CD4-positive, alpha-beta T cell treated with Interleukin-2 at 100 ng/mL for 4 hours (primary cell): Measurements from ENCODE around the gene TLCD1.
A peak's percentile ranks its signal among the peaks of the same experiment; 100 is the strongest.

ENCODE experiments used
- DNase-seq: peaks from one replicate; pipeline ENCODE4 v3.0.0-alpha.2; 2020; ENCODE audit warnings: low spot score

The TLCD1 gene

DNA sequence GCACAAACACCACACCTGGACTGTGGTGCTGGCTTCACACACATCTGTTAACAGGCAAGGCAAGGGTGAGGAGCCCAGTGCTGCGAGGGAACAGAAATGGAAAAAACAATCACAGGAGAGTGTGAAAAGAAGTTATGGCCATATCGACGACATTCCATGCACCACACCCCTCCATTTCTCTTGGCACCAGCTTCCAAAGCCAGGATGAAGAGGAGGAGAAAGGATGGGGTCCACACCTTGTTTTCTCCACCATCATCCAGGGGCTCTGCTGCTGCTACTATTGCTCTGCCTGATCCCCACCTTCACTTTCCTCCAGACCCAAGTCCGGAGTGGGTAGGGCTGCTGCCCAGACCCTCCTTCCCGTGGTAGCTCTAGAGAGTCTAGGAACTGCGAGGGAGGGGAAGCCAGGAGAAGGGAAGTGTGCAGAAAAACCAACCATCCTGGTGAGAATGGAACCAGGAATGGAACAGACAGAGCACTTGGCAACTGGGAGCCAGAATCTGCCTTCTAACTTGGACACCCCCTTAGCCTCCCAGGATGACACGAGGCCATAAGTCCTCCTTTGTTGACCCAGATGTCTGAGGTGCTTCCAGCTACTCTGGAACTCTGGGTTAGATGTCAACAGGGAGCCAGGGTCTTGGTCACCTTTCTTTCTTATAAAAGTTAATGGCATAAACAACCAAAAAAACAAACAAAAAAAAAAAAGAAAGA lies 13.2 kb downstream of the TLCD1 start:
- DNase-seq, result no peak

GRCh38 chr17:28712032-28712704 lies 13.9 kb downstream of the TLCD1 start:
- peak; percentile 61 for DNase-seq

DNA sequence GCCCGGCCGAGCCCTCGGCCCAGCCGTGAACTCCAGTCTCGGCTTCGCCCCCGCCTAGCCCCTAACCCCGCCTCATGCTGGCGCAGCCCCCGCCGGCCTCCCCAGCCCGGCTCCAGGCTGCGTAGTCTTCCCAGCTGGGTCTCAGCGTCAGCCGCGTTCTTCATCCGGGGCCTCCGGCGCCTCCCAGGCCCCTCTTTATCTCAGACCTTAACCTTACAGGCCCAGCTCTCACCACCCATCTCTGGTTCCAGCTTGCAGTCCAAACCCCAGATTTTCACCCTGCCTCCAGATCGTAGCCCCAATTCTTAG lies 14.4 kb downstream of the TLCD1 start, which contains the start of gene PROCA1:
Gene PROCA1, minus strand, starts transcription at position 166 of the 309 bp plus-strand sequence. CDS start 228 bp downstream, outside the sequence.
- no peak for DNase-seq

DNA sequence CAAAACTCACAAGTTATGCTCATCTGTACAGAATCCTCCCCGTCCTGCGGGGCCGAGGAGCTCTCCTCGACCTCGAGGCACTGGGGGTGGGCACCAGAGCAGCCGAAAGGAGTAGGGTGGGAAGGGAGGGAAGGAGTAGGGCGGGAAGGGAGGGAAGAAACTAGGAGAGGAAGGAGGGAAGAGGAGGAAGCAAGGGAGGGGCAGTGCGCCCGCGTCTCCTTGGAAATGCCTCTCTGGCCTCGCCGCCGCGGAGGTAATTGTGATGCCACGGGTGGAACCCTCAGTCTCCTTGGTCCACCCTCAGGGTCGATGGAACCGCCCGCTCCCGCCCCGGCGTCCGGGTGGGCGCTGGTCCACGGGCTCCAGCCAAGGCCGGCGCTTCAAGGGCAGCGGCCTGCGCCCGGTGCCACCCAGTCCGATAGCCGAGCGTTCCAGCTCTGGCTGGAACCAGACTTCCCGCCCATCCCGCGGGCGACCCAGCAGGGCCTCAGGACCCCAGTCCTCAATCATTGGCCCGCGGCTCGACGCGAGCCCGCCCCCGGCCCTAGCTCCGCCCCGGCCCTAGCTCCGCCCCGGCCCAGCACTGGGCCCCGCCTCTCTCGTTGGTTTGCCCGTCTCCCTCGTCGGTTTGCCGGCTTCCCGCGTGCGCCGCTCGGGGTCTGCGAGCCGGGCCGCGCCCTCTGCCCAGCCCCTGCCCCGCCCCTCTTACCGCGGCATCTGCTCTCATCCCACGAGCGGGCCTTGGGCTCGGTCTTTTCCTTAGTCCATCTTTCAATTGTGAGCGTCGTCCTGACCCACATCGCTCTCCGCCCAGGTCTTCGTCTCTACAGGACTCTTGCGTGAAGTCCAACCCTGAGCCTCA lies 14.9 kb downstream of the TLCD1 start:
- DNase-seq, result peak; percentile 91

- no peak for DNase-seq
Measured at GRCh38 chr17:28707339-28707720, 18.7 kb downstream of the TLCD1 start.

- DNase-seq, result no peak
Measured at GRCh38 chr17:28706471-28707338, 19.3 kb downstream of the TLCD1 start.

DNA sequence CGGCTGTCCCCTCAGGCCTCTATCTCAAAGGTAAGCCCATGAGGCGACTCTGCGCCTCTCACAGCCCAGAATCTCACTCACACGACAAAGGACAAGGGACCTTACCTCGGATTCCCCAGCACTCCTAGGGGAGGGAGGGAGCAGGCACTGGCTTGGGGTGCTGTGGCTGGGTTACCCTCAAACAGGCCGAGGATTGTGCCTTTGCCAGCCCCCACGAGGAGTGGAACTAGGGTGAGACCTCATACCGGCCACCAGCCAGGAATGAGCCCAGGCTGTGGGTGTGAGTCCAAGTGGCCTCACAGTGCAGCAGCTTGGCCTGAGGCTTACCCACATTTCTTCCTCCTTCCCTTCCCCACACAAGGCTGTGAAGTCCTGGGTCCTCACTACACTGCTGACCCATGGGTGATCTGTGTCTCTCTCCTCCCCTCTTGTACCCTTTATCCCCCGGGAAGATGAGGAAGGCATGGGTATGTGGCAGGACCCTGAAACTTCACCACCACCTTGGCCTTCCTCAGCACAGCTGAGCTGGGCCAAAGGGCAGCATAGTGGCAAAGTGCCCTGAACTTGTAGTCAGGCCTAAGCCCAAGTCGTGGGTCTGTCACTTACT lies 20.2 kb downstream of the TLCD1 start:
- no peak for DNase-seq

- no peak for DNase-seq
Measured at GRCh38 chr17:28705074-28705659, 20.9 kb downstream of the TLCD1 start.

DNA sequence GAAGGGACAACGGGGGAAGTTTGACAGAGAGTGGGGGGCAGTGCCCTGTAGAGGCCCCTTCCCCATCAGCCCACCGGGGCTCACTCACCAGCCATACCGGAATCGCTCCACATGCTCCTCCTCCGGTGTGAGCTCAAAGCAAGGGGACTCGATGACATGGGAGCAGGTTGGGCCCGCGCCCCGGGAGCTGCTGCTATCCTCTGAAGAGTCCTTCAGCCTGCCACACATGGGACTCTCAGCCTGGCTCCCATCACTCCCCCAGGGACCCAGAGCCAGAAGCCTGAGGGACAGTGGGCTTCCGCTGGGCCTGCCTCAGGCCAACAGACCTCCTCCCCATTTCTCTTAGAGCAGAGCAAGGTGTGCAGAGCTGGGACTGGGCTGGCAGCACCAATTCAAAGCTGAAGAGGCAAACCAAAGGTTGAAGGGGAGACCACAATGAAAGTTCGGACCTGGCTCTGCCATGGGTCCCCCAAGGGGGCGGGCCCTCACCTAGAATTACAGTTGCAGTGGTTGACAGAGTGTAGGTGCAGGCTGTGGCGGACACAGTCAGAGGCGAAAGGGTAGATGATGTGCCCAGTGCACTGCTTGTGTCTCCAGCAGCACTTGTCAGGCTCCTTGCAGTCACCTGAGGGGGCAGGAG lies 21.7 kb downstream of the TLCD1 start:
- DNase-seq, result no peak

DNA sequence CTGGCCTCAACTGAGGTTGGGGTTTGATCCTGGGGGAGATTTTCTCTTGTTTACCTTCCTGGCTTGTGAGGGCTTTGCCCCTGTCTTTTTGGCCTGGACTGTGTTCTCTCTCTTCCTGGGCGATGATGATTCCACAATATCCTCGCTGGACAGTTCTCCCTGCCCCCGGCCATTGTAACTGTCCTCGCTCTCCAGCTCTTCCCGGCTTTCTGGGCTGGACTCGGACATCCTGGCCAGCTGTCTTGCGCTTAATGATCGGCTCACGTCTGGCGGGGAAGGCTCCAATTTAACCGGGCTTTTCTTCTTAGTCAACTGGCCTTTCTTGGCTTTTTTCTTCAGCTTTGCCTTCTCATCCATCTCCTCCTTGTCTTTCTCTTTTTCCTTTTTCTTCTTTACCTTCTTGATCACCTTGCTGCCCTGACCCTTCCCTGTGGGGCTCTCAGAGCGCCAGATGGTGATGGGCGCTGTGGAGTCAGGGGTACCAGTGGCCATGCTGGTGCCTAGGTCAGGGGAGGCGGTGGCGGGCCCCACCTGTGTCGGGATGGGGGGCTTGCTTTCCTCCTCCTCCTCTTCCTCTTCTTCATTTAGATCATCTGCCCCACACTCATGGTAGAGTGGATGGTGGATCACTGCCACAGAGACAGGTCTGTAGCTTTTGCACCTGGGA lies 22.3 kb downstream of the TLCD1 start:
- no peak for DNase-seq

- no peak for DNase-seq
Measured at GRCh38 chr17:28702752-28703150, 23.3 kb downstream of the TLCD1 start.

DNA sequence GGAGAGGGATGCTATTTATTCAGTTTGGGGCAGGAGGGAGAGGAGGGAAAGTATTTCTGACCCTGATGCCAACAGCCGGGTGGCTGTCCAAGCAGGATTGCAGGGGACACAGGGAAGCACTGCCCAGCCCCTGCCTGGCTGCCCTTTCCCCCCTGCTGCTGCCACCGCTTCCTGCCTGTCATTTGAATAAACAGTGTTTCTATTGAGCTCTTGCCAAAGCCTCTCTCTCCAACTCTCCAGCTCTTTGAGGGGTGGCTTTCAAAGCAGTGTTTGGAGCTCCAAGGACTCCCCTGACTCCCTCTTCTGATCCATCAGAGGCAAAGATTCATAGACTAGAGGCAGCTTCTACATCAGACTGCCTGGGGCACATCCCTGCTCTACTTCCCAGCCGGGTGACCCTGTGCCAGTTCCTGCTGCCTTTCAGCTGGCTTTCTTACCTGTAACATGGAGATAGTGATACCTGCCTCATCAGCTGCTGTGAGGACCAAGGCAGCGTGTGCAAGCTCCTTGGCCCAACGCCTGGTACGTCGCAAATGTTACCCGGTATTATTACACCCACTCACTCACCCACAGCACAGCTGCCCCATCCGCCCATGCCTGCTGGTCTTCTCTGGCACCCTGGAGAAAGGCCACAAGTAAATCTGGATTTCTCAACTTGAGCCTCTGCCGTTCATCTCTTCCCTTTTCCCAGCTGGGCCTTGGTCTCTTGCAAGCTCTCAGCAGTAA lies 23.8 kb downstream of the TLCD1 start:
- DNase-seq, result no peak

GRCh38 chr17:28700830-28701492 lies 25.1 kb downstream of the TLCD1 start:
- DNase-seq, result no peak

DNA sequence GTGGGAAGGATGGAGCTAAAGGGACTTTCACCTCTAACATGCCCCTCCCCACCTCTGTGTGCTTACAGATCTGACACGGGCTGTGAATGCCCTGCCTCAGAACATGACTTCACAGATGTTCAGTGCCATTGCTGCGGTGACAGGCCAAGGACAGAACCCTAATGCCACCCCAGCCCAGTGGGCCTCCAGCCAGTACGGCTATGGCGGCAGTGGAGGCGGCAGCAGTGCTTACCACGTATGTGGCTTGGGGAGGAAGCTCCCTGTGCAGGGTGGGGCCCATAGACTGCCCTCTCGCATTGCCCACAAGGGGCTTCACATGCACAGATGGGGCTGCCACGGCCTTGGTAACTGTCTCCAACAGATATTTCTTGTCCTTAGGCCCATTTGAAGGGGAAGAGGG lies 25.8 kb downstream of the TLCD1 start:
- DNase-seq, result no peak

- DNase-seq, result no peak
Measured at GRCh38 chr17:28698253-28698941, 27.6 kb downstream of the TLCD1 start.

- no peak for DNase-seq
Measured at GRCh38 chr17:28693869-28694268, 32.2 kb downstream of the TLCD1 start.

- DNase-seq, result no peak
Measured at GRCh38 chr17:28689011-28689410, 37.0 kb downstream of the TLCD1 start.

GRCh38 chr17:28688481-28688880 lies 37.6 kb downstream of the TLCD1 start:
- DNase-seq, result no peak
